ENCODE measurements around the gene BCR.

The BCR gene

GRCh38 chr22:23180301-23180892 is at the start of gene BCR:
BCR (plus strand) TSS chr22:23180509; CDS start chr22:23180961, 452 bp downstream.
- Histone ChIP-seq H3K9me3 (ENCODE audit: insufficient read depth, low read length) (peaks cover 3% of the 10 kb centered on the region; the same call in 1 of the 2 replicates), H4K20me1 (ENCODE audit: low read depth, low read length) (no peaks in the 10 kb centered on the region), H3K4me3 (ENCODE audit: insufficient read depth, low read length, poor library complexity, severe bottlenecking) (peak within 1 kb of the TSS; percentile 38), H3K36me3 (ENCODE audit: low read length) (no peaks in the 10 kb centered on the region), H3K27me3 (ENCODE audit: low read length) (no peaks in the 10 kb centered on the region), H3K4me2 (ENCODE audit: low read depth, low read length, poor library complexity, severe bottlenecking) (peak within 1 kb of the TSS; percentile 44), H3K79me2 (ENCODE audit: insufficient read depth, low read length) (no peaks in the 10 kb centered on the region), H3F3A (ENCODE audit: insufficient read depth) (no peaks in the 10 kb centered on the region), H3K9ac (ENCODE audit: low read length) (no peak within 1 kb of the TSS; the same call in 1 of the 2 replicates), H3K27ac (ENCODE audit: low read depth, low read length) (no peak within 1 kb of the TSS), H3K9me2 (replicated peaks; ENCODE audit: insufficient read depth, low read length) (no peaks in the 10 kb centered on the region), H2AFZ (ENCODE audit: low read depth, low read length, severe bottlenecking) (no peak within 1 kb of the TSS)
- no peak for TF ChIP-seq EZH2phosphoT487 (conservative IDR thresholded peaks at IDR 0.05; ENCODE audit: low read length)

- Histone ChIP-seq H3K9me2 (replicated peaks; ENCODE audit: insufficient read depth, low read length) (no peaks in the 10 kb centered on the region), H3K79me2 (ENCODE audit: insufficient read depth, low read length) (no peaks in the 10 kb centered on the region), H3K4me3 (ENCODE audit: insufficient read depth, low read length, poor library complexity, severe bottlenecking) (no peak overlapping the region), H3F3A (ENCODE audit: insufficient read depth) (no peaks in the 10 kb centered on the region), H4K20me1 (ENCODE audit: low read depth, low read length) (no peaks in the 10 kb centered on the region), H3K36me3 (ENCODE audit: low read length) (no peaks in the 10 kb centered on the region), H3K27me3 (ENCODE audit: low read length) (no peaks in the 10 kb centered on the region), H3K27ac (ENCODE audit: low read depth, low read length) (no peak overlapping the region), H3K9ac (ENCODE audit: low read length) (no peak overlapping the region), H3K9me3 (ENCODE audit: insufficient read depth, low read length) (no peaks in the 10 kb centered on the region), H3K4me2 (ENCODE audit: low read depth, low read length, poor library complexity, severe bottlenecking) (no peak overlapping the region), H2AFZ (ENCODE audit: low read depth, low read length, severe bottlenecking) (no peak overlapping the region)
- no peak for TF ChIP-seq EZH2phosphoT487 (conservative IDR thresholded peaks at IDR 0.05; ENCODE audit: low read length)
- no peak for TF ChIP-seq CTCF (IDR thresholded peaks at IDR 0.05; ENCODE audit: insufficient read depth, low read length, poor library complexity, severe bottlenecking)
Observed at GRCh38 chr22:23130697-23131096, 49.6 kb upstream of the BCR start.

- TF ChIP-seq CTCF (IDR thresholded peaks at IDR 0.05; ENCODE audit: insufficient read depth, low read length, poor library complexity, severe bottlenecking) (no peak), EZH2phosphoT487 (conservative IDR thresholded peaks at IDR 0.05; ENCODE audit: low read length) (no peak)
- Histone ChIP-seq H2AFZ (ENCODE audit: low read depth, low read length, severe bottlenecking) (no peak overlapping the region), H3K79me2 (ENCODE audit: insufficient read depth, low read length) (no peaks in the 10 kb centered on the region), H3K36me3 (ENCODE audit: low read length) (no peaks in the 10 kb centered on the region), H3K9me3 (ENCODE audit: insufficient read depth, low read length) (no peaks in the 10 kb centered on the region), H3K9ac (ENCODE audit: low read length) (no peak overlapping the region), H4K20me1 (ENCODE audit: low read depth, low read length) (no peaks in the 10 kb centered on the region), H3K4me2 (ENCODE audit: low read depth, low read length, poor library complexity, severe bottlenecking) (no peak overlapping the region), H3F3A (ENCODE audit: insufficient read depth) (no peaks in the 10 kb centered on the region), H3K27ac (ENCODE audit: low read depth, low read length) (no peak overlapping the region), H3K4me3 (ENCODE audit: insufficient read depth, low read length, poor library complexity, severe bottlenecking) (no peak overlapping the region), H3K9me2 (replicated peaks; ENCODE audit: insufficient read depth, low read length) (no peaks in the 10 kb centered on the region), H3K27me3 (ENCODE audit: low read length) (no peaks in the 10 kb centered on the region)
Observed at GRCh38 chr22:23131931-23132330, 48.4 kb upstream of the BCR start.

GRCh38 chr22:23132376-23133091 is 47.8 kb upstream of the BCR start:
- Histone ChIP-seq H3K36me3 (ENCODE audit: low read length) (no peaks in the 10 kb centered on the region), H4K20me1 (ENCODE audit: low read depth, low read length) (no peaks in the 10 kb centered on the region), H2AFZ (ENCODE audit: low read depth, low read length, severe bottlenecking) (no peak overlapping the region), H3K27me3 (ENCODE audit: low read length) (no peaks in the 10 kb centered on the region), H3K4me3 (ENCODE audit: insufficient read depth, low read length, poor library complexity, severe bottlenecking) (no peak overlapping the region), H3K4me2 (ENCODE audit: low read depth, low read length, poor library complexity, severe bottlenecking) (no peak overlapping the region), H3K27ac (ENCODE audit: low read depth, low read length) (no peak overlapping the region), H3K9ac (ENCODE audit: low read length) (no peak overlapping the region), H3K9me3 (ENCODE audit: insufficient read depth, low read length) (no peaks in the 10 kb centered on the region), H3K79me2 (ENCODE audit: insufficient read depth, low read length) (no peaks in the 10 kb centered on the region), H3K9me2 (replicated peaks; ENCODE audit: insufficient read depth, low read length) (no peaks in the 10 kb centered on the region), H3F3A (ENCODE audit: insufficient read depth) (no peaks in the 10 kb centered on the region)
- TF ChIP-seq EZH2phosphoT487 (conservative IDR thresholded peaks at IDR 0.05; ENCODE audit: low read length) = no peak
- TF ChIP-seq CTCF (IDR thresholded peaks at IDR 0.05; ENCODE audit: insufficient read depth, low read length, poor library complexity, severe bottlenecking) = no peak
